Esophagus squamous epithelium (tissue), 4 donors: ENCODE results near the gene TBRG4.
"Not testable (repeated sequence)": the region's sequence is repeated elsewhere in the genome, so short reads cannot be mapped to it uniquely, and the experiment has no call there.

ENCODE experiments used
- POLR2A ChIP-seq, 4 donors: fragments of 450-650 bp; IDR thresholded peaks; one replicate each; pipeline ENCODE4 v1.6.1; 2017; ENCODE audit warnings: antibody characterized with exemption in 4 of 4, mild to moderate bottlenecking in 4 of 4, moderate library complexity in 3 of 4
- TF ChIP-seq, protein P1 (sequence below), 6 experiments: fragments of 450-650 bp in 4 of 6; fragments of 200-600 bp in 2 of 6; sonication (generic) in 2 of 6; IDR thresholded peaks; one replicate each; pipeline ENCODE4 v1.5.1; 2016 to 2019; ENCODE audit warnings: antibody characterized with exemption in 6 of 6, mild to moderate bottlenecking in 4 of 6, moderate library complexity in 4 of 6

DNA sequence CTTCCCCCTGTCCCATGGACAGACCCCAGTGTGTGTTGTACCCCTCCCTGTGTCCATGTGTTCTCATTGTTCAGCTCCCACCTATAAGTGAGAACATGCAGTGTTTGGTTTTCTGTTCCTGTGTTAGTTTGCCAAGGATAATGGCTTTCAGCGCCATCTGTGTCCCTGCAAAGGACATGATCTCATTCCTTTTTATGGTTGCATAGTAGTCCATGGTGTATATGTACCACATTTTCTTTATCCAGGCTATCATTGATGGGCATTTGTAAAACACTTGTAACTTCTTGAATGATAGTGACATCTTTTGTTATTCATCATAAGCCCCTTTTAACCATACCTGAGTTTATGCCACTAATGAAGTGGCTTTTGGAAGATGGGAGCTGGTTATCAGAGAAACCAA, 2.8 kb upstream of the TBRG4 start:
- TF ChIP-seq, protein P1, sequence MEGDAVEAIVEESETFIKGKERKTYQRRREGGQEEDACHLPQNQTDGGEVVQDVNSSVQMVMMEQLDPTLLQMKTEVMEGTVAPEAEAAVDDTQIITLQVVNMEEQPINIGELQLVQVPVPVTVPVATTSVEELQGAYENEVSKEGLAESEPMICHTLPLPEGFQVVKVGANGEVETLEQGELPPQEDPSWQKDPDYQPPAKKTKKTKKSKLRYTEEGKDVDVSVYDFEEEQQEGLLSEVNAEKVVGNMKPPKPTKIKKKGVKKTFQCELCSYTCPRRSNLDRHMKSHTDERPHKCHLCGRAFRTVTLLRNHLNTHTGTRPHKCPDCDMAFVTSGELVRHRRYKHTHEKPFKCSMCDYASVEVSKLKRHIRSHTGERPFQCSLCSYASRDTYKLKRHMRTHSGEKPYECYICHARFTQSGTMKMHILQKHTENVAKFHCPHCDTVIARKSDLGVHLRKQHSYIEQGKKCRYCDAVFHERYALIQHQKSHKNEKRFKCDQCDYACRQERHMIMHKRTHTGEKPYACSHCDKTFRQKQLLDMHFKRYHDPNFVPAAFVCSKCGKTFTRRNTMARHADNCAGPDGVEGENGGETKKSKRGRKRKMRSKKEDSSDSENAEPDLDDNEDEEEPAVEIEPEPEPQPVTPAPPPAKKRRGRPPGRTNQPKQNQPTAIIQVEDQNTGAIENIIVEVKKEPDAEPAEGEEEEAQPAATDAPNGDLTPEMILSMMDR (IDR thresholded peaks at IDR 0.05): not testable (repeated sequence)
- not testable (repeated sequence) for TF ChIP-seq POLR2A (IDR thresholded peaks at IDR 0.05)
